Parathyroid adenoma (tissue), 2 donors: Measurements from ENCODE around the gene ANKRD27.

Experiments used
- H2AFZ ChIP-seq: fragments of 300-600 bp; sonication (generic); one replicate; pipeline ENCODE4 v1.7.0; 2017; ENCODE audit warnings: antibody characterized with exemption, mild to moderate bottlenecking
- H3K27ac ChIP-seq: fragments of 300-600 bp; sonication (generic); one replicate; pipeline ENCODE4 v1.7.0; 2017
- H3K27me3 ChIP-seq: fragments of 300-600 bp; sonication (generic); one replicate; pipeline ENCODE4 v1.7.0; 2017; ENCODE audit warnings: low read length; ENCODE audit not compliant: control insufficient read depth, insufficient read depth
- H3K36me3 ChIP-seq: fragments of 300-600 bp; sonication (generic); one replicate; pipeline ENCODE4 v1.7.0; 2017; ENCODE audit warnings: low read length; ENCODE audit not compliant: control insufficient read depth, insufficient read depth
- H3K4me1 ChIP-seq: fragments of 300-600 bp; sonication (generic); one replicate; pipeline ENCODE4 v1.7.0; 2017; ENCODE audit warnings: control low read depth
- H3K4me2 ChIP-seq: fragments of 300-600 bp; sonication (generic); one replicate; pipeline ENCODE4 v1.7.0; 2017; ENCODE audit warnings: low read length
- H3K4me3 ChIP-seq: fragments of 300-600 bp; sonication (generic); one replicate; pipeline ENCODE4 v1.7.0; 2017; ENCODE audit warnings: low read depth, low read length
- H3K79me2 ChIP-seq: fragments of 300-600 bp; sonication (generic); one replicate; pipeline ENCODE4 v1.7.0; 2017; ENCODE audit warnings: control low read depth
- H3K9ac ChIP-seq: fragments of 300-600 bp; sonication (generic); one replicate; pipeline ENCODE4 v1.7.0; 2017; ENCODE audit warnings: mild to moderate bottlenecking
- H3K9me3 ChIP-seq: fragments of 300-600 bp; sonication (generic); one replicate; pipeline ENCODE4 v1.7.0; 2017; ENCODE audit warnings: low read length; ENCODE audit not compliant: control insufficient read depth
- CTCF ChIP-seq: fragments of 300-600 bp; sonication (generic); IDR thresholded peaks from one replicate; pipeline ENCODE4 v1.7.0; 2017; ENCODE audit warnings: antibody characterized with exemption, mild to moderate bottlenecking
- donor health status: primary hyperparathyroidism.

Gene ANKRD27

GRCh38 chr19:32624410-32624809 is 50.6 kb downstream of the ANKRD27 start:
- H3K27ac ChIP-seq: no peak overlapping the region
- H3K36me3 ChIP-seq: no peaks in the 10 kb centered on the region
- H3K9me3 ChIP-seq: no peaks in the 10 kb centered on the region

GRCh38 chr19:32622002-32622401 is 53.0 kb downstream of the ANKRD27 start:
- TF ChIP-seq CTCF: no peak
- Histone ChIP-seq H3K4me3 (no peak overlapping the region), H3K4me1 (no peaks in the 10 kb centered on the region), H2AFZ (no peak overlapping the region), H3K4me2 (no peak overlapping the region), H3K27me3 (no peaks in the 10 kb centered on the region), H3K9ac (no peak overlapping the region), H3K79me2 (no peaks in the 10 kb centered on the region), H3K36me3 (no peaks in the 10 kb centered on the region), H3K27ac (no peak overlapping the region), H3K9me3 (no peaks in the 10 kb centered on the region)

More at GRCh38 chr19:32624410-32624809, 50.6 kb downstream of the ANKRD27 start:
- H3K79me2 ChIP-seq: no peaks in the 10 kb centered on the region
- no peak for TF ChIP-seq CTCF
- no peak overlapping the region for H2AFZ ChIP-seq
- no peak overlapping the region for H3K4me3 ChIP-seq
- no peak overlapping the region for H3K9ac ChIP-seq
- H3K4me2 ChIP-seq: no peak overlapping the region
- H3K27me3 ChIP-seq: no peaks in the 10 kb centered on the region
- no peaks in the 10 kb centered on the region for H3K4me1 ChIP-seq

GRCh38 chr19:32619051-32619685 is 55.8 kb downstream of the ANKRD27 start:
- H3K4me3 ChIP-seq: no peak overlapping the region
- no peak overlapping the region for H3K4me2 ChIP-seq
- no peaks in the 10 kb centered on the region for H3K79me2 ChIP-seq
- no peak overlapping the region for H2AFZ ChIP-seq
- H3K9ac ChIP-seq: no peak overlapping the region
- TF ChIP-seq CTCF: no peak
- H3K27ac ChIP-seq: no peak overlapping the region
- H3K36me3 ChIP-seq: no peaks in the 10 kb centered on the region
- no peaks in the 10 kb centered on the region for H3K9me3 ChIP-seq
- no peaks in the 10 kb centered on the region for H3K4me1 ChIP-seq
- H3K27me3 ChIP-seq: no peaks in the 10 kb centered on the region

- Histone ChIP-seq H2AFZ (no peak overlapping the region), H3K9ac (no peak overlapping the region), H3K4me1 (no peaks in the 10 kb centered on the region), H3K9me3 (no peaks in the 10 kb centered on the region), H3K4me3 (no peak overlapping the region), H3K27me3 (no peaks in the 10 kb centered on the region), H3K27ac (no peak overlapping the region), H3K4me2 (no peak overlapping the region), H3K36me3 (no peaks in the 10 kb centered on the region), H3K79me2 (no peaks in the 10 kb centered on the region)
- TF ChIP-seq CTCF: no peak
These were observed 59.4 kb downstream of the ANKRD27 start for GRCh38 chr19:32615569-32615968.

GRCh38 chr19:32614916-32615315 is 60.1 kb downstream of the ANKRD27 start:
- TF ChIP-seq CTCF: no peak
- H3K9me3 ChIP-seq: no peaks in the 10 kb centered on the region

More at GRCh38 chr19:32614916-32615315, 60.1 kb downstream of the ANKRD27 start:
- Histone ChIP-seq H3K79me2 (no peaks in the 10 kb centered on the region), H3K27ac (no peak overlapping the region), H3K4me3 (no peak overlapping the region), H2AFZ (no peak overlapping the region), H3K9ac (no peak overlapping the region), H3K36me3 (no peaks in the 10 kb centered on the region), H3K27me3 (no peaks in the 10 kb centered on the region), H3K4me1 (no peaks in the 10 kb centered on the region), H3K4me2 (no peak overlapping the region)
